ENCODE data around the gene TBX1.

Gene TBX1

GRCh38 chr22:19751497-19752245, 8.9 kb upstream of the TBX1 start:
- no peak for DNase-seq (ENCODE audit: low read depth, low spot score)

GRCh38 chr22:19753090-19753842, 7.3 kb upstream of the TBX1 start:
- no peak for DNase-seq (ENCODE audit: low read depth, low spot score)

- no peak for DNase-seq (ENCODE audit: low read depth, low spot score)
Measured at GRCh38 chr22:19753996-19754700, 6.4 kb upstream of the TBX1 start.

- DNase-seq (ENCODE audit: low read depth, low spot score) = no peak
Measured at GRCh38 chr22:19754701-19755144, 5.9 kb upstream of the TBX1 start.

GRCh38 chr22:19755145-19755710, 5.3 kb upstream of the TBX1 start:
- DNase-seq (ENCODE audit: low read depth, low spot score) = no peak

GRCh38 chr22:19755722-19756287, 4.8 kb upstream of the TBX1 start:
- no peak for DNase-seq (ENCODE audit: low read depth, low spot score)

- no peak for DNase-seq (ENCODE audit: low read depth, low spot score)
Measured at GRCh38 chr22:19756288-19757128, 4.1 kb upstream of the TBX1 start.

GRCh38 chr22:19757140-19757984, 3.2 kb upstream of the TBX1 start:
- DNase-seq (ENCODE audit: low read depth, low spot score) = no peak

GRCh38 chr22:19757985-19758895, 2.3 kb upstream of the TBX1 start:
- no peak for DNase-seq (ENCODE audit: low read depth, low spot score)

- no peak for DNase-seq (ENCODE audit: low read depth, low spot score)
Measured at GRCh38 chr22:19758896-19759426, 1.6 kb upstream of the TBX1 start.

- DNase-seq (ENCODE audit: low read depth, low spot score) = no peak
Measured at GRCh38 chr22:19759427-19760057, 1.0 kb upstream of the TBX1 start.

GRCh38 chr22:19760951-19761724, 560 bp downstream of the TBX1 start:
- DNase-seq (ENCODE audit: low read depth, low spot score) = no peak

GRCh38 chr22:19761725-19762567, 1.4 kb downstream of the TBX1 start:
- no peak for DNase-seq (ENCODE audit: low read depth, low spot score)

GRCh38 chr22:19762568-19763457, 2.2 kb downstream of the TBX1 start:
- DNase-seq (ENCODE audit: low read depth, low spot score) = no peak
